K562 (cell line): Measurements from ENCODE around the gene UBTD1. TPM values are rescaled to one million over a fixed set of nuclear protein-coding genes. Genes with fewer than 3 reads are reported as not detected.

ENCODE experiments used
- ATAC-seq: fragments of 200-7000 bp; cut with Tn5 transposase; 3 replicates; pipeline ENCODE4 v1.9.1; 2020; ENCODE audit warnings: moderate library complexity
- BruUV-seq: library from RNA; stranded (reverse); fragments of 400-500 nt; replicated peaks from 2 replicates; lab custom pipeline; 2021; lab: Mats Ljungman, UMichigan
- CTCF ChIA-PET: fragments of 300-600 bp; formaldehyde crosslinking; extraction: SDS; loops from one replicate; lab custom pipeline; 2021; ENCODE audit warnings: low intra/inter-chr PET ratio; lab: Yijun Ruan, JAX
- POLR2A ChIA-PET: fragments of 300-600, 350-650 bp; sonication (Branson Sonifier 250); formaldehyde crosslinking; extraction: SDS; loops from one replicate; lab custom pipeline; 2021; ENCODE audit warnings: antibody characterized with exemption, inconsistent platforms; lab: Yijun Ruan, JAX
- DNase-seq, 4 experiments: peaks; one replicate each; pipeline versions ENCODE4 v3.0.0 to v3.0.0-alpha.2; 2011 to 2018; ENCODE audit warnings: low spot score in 3 of 4, mixed read lengths in 3 of 4; ENCODE audit errors: extremely low read depth in 1 of 4
- FAIRE-seq: peaks from 2 replicates; lab custom pipeline; 2011; peaks lifted over from hg19 to GRCh38; lab: Jason Lieb, UNC
- H2AFZ ChIP-seq: 2 replicates; pipeline ENCODE4 v1.6.0; 2011; ENCODE audit warnings: low read depth, low read length, control low read depth, inconsistent platforms
- H3K27ac ChIP-seq: fragments of 200-600 bp; 3 replicates; pipeline ENCODE4 v1.8.0; 2011; ENCODE audit warnings: low read depth, mild to moderate bottlenecking, control low read depth, inconsistent platforms, low read length, moderate library complexity, mixed read lengths; ENCODE audit errors: extremely low read depth
- H3K27me3 ChIP-seq, 2 experiments: fragments of 300-600 bp in 1 of 2; 2 replicates in 1 of 2; 3 replicates in 1 of 2; pipeline versions ENCODE4 v1.6.0 to v1.8.0; 2011; ENCODE audit warnings: inconsistent platforms in 2 of 2, low read length in 2 of 2, mild to moderate bottlenecking in 1 of 2, mixed read lengths in 1 of 2, moderate library complexity in 1 of 2; ENCODE audit not compliant: control insufficient read depth in 2 of 2, insufficient read depth in 2 of 2
- H3K36me3 ChIP-seq: fragments of 300-600 bp; 3 replicates; pipeline ENCODE4 v1.8.0; 2011; ENCODE audit warnings: mild to moderate bottlenecking, low read length, inconsistent platforms; ENCODE audit not compliant: control insufficient read depth, insufficient read depth
- H3K4me1 ChIP-seq, 2 experiments: fragments of 200-600 bp in 1 of 2; replicated peaks in 1 of 2; 2 replicates in 1 of 2; 3 replicates in 1 of 2; pipeline versions ENCODE4 v1.5.1 to v1.8.0; 2011; ENCODE audit warnings: inconsistent platforms in 2 of 2, low read length in 2 of 2, mild to moderate bottlenecking in 1 of 2, mixed read lengths in 1 of 2, moderate library complexity in 1 of 2; ENCODE audit not compliant: control insufficient read depth in 2 of 2, insufficient read depth in 2 of 2
- H3K4me2 ChIP-seq: 2 replicates; pipeline ENCODE4 v1.6.1; 2011; ENCODE audit warnings: low read length, control low read depth, inconsistent platforms, mixed read lengths; ENCODE audit not compliant: insufficient read depth
- H3K4me3 ChIP-seq: fragments of 200-600 bp; sonication (generic), shearing (Covaris generic); 2 replicates; pipeline ENCODE4 v1.5.1; 2016; ENCODE audit warnings: control low read depth, inconsistent platforms
- H3K79me2 ChIP-seq: fragments of 200-600 bp; 3 replicates; pipeline ENCODE4 v1.8.0; 2011; ENCODE audit warnings: low read length, inconsistent platforms; ENCODE audit not compliant: control insufficient read depth, insufficient read depth
- H3K9ac ChIP-seq, 2 experiments: 2 replicates each; pipeline versions ENCODE4 v1.6.0 to v1.6.1; 2011; ENCODE audit warnings: low read depth in 2 of 2, low read length in 2 of 2, control low read depth in 1 of 2, inconsistent platforms in 1 of 2, mild to moderate bottlenecking in 1 of 2, mixed read lengths in 1 of 2; ENCODE audit not compliant: insufficient read depth in 1 of 2
- H3K9me1 ChIP-seq: one replicate; pipeline ENCODE4 v1.6.0; 2011; ENCODE audit warnings: inconsistent platforms, mild to moderate bottlenecking, low read length, moderate library complexity; ENCODE audit not compliant: control insufficient read depth, insufficient read depth
- H3K9me3 ChIP-seq: replicated peaks from 2 replicates; pipeline ENCODE4 v1.5.1; 2011; ENCODE audit warnings: low read depth, low read length, inconsistent platforms; ENCODE audit not compliant: control insufficient read depth, insufficient read depth
- H4K20me1 ChIP-seq: replicated peaks from 2 replicates; pipeline ENCODE4 v1.6.1; 2011; ENCODE audit warnings: low read length, inconsistent platforms, mixed read lengths; ENCODE audit not compliant: control insufficient read depth, insufficient read depth
- BCOR ChIP-seq: fragments of 450-650 bp; IDR thresholded peaks from 2 replicates; pipeline ENCODE4 v1.6.1; 2016
- HOXB6 ChIP-seq: fragments of 250-450 bp; sonication (Bioruptor Pico); IDR thresholded peaks from 2 replicates; pipeline ENCODE4 v1.5.1; 2022; ENCODE audit warnings: mild to moderate bottlenecking, borderline replicate concordance
- KLF16 ChIP-seq: IDR thresholded peaks from 2 replicates; pipeline ENCODE4 v1.6.1; 2016; ENCODE audit warnings: antibody characterized with exemption
- MAFK ChIP-seq: IDR thresholded peaks from 2 replicates; pipeline ENCODE4 v1.6.1; 2011; ENCODE audit warnings: low read length, improper control_type of control experiment
- PRMT5 ChIP-seq: sonication (generic); formaldehyde crosslinking; IDR thresholded peaks from 2 replicates; pipeline ENCODE4 v1.5.0; 2020; ENCODE audit warnings: missing genetic modification reagents
- PTBP1 ChIP-seq: fragments of 200-400 bp; formaldehyde crosslinking; IDR thresholded peaks from 2 replicates; pipeline ENCODE4 v1.6.1; 2017; ENCODE audit warnings: low read depth, low read length
- SIRT6 ChIP-seq: IDR thresholded peaks from one replicate; pipeline ENCODE4 v1.6.1; 2012; ENCODE audit warnings: low read depth, mild to moderate bottlenecking, control low read depth, inconsistent platforms, low read length, moderate library complexity
- TGIF2 ChIP-seq: sonication (generic); formaldehyde crosslinking; IDR thresholded peaks from 2 replicates; pipeline ENCODE4 v1.8.1; 2022; ENCODE audit warnings: mild to moderate bottlenecking, missing genetic modification reagents, moderate library complexity
- ZNF121 ChIP-seq: sonication (generic); formaldehyde crosslinking; conservative IDR thresholded peaks from 2 replicates; pipeline ENCODE4 v1.8.0; 2022; ENCODE audit warnings: missing genetic modification reagents
- ZNF184 ChIP-seq: sonication (generic); formaldehyde crosslinking; IDR thresholded peaks from 2 replicates; pipeline ENCODE4 v1.5.0; 2020; ENCODE audit warnings: missing genetic modification reagents
- ZNF41 ChIP-seq: fragments of 250-450 bp; sonication (Bioruptor Pico); conservative IDR thresholded peaks from 2 replicates; pipeline ENCODE4 v1.4.0; 2020; ENCODE audit warnings: mild to moderate bottlenecking
- ZNF445 ChIP-seq: fragments of 250-450 bp; sonication (Bioruptor Pico); IDR thresholded peaks from 2 replicates; pipeline ENCODE4 v1.4.0; 2020; ENCODE audit warnings: low read depth, mild to moderate bottlenecking, moderate library complexity
- WGBS: fragments of 100-300 bp; shearing (Covaris generic); methylation state at CpG from one replicate; pipeline ENCODE4 v1.1.6; 2016; ENCODE audit warnings: low coverage, mixed read lengths; ENCODE audit not compliant: insufficient coverage; ENCODE audit errors: missing lambda C conversion rate; 5-methylcytosine and 5-hydroxymethylcytosine counted together
- in situ Hi-C: fragments of 300-500 bp; cut with MboI; formaldehyde crosslinking; loops from 4 replicates; pipeline ENCODE4 v1.15.0; 2018; ENCODE audit warnings: inconsistent platforms, mixed read lengths
- intact Hi-C: fragments of 100-400 bp; cut with micrococcal nuclease; formaldehyde crosslinking; loops from 2 replicates; pipeline ENCODE4 v1.14.2; 2022
- polyA plus RNA-seq, 8 experiments: library from polyadenylated mRNA; depleted of rRNA in 4 of 8; stranded (reverse) in 5 of 8; unstranded in 3 of 8; fragments of >200 nt; fragmentation: Nextera tagmentation in 2 of 8; fragmentation: Illumina TruSeq in 1 of 8; extraction: Ambion mirVana in 2 of 8; extraction: Trizol in 1 of 8; gene quantifications; 2 replicates each; pipeline versions ENCODE4 v1.2.1 to v1.2.3, GENCODE V29; 2011 to 2014; ENCODE audit warnings: inconsistent platforms in 1 of 8, missing spikeins in 1 of 8
- total RNA-seq, 7 experiments: library from RNA; depleted of rRNA in 6 of 7; stranded (reverse); fragments of >200 nt in 6 of 7; fragmentation: Illumina TruSeq in 2 of 7; extraction: Trizol in 2 of 7; gene quantifications; 2 replicates each; pipeline versions ENCODE4 v1.2.1 to v1.2.3, GENCODE V29; 2011 to 2021; ENCODE audit warnings: low replicate concordance in 1 of 7
- TF ChIP-seq, protein P1 (sequence below): fragments of 250-450 bp; sonication (Bioruptor Pico); IDR thresholded peaks from 2 replicates; pipeline ENCODE4 v1.8.0; 2021; ENCODE audit warnings: borderline replicate concordance, mild to moderate bottlenecking, moderate library complexity; ENCODE audit not compliant: poor library complexity, severe bottlenecking
- TF ChIP-seq, protein P2 (sequence below): fragments of 450-650 bp; IDR thresholded peaks from 2 replicates; pipeline ENCODE4 v1.6.1; 2016; ENCODE audit warnings: borderline replicate concordance
- TF ChIP-seq, protein P3 (sequence below), 2 experiments: fragments of 150-350 bp in 1 of 2; IDR thresholded peaks; 2 replicates each; pipeline ENCODE4 v1.6.1; 2012 to 2016; ENCODE audit warnings: low read depth in 2 of 2, low read length in 2 of 2, mild to moderate bottlenecking in 1 of 2, moderate library complexity in 1 of 2

The UBTD1 gene
- total and polyA plus RNA-seq, 9 of the 15 experiments (the other 6 are each of a cell fraction or from before 2014, with no cell fraction given), result 0.08 to 1.6 (median 0.81) TPM; not detected in 1

DNA sequence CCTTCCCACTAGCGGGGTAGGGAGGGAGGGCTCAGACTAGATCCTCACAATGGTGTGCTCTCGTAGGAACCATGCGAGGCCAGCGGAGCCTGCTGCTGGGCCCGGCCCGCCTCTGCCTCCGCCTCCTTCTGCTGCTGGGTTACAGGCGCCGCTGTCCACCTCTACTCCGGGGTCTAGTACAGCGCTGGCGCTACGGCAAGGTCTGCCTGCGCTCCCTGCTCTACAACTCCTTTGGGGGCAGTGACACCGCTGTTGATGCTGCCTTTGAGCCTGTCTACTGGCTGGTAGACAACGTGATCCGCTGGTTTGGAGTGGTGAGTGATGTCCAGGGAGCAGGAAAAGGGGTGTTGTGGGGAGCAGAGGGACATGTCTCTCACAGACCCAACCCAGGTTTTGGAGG lies 47.1 kb upstream of the UBTD1 start (continued):
- no peak for TF ChIP-seq TGIF2
- no peak for TF ChIP-seq ZNF445
- no peak for TF ChIP-seq PRMT5 (CRISPR knock-in tag)
- TF ChIP-seq BCOR, result no peak
- TF ChIP-seq ZNF121, result no peak
- TF ChIP-seq ZNF184 (CRISPR knock-in tag), result no peak
- TF ChIP-seq HOXB6, result no peak
- no peak for TF ChIP-seq SIRT6
- TF ChIP-seq PTBP1, result no peak
- TF ChIP-seq, protein P1, sequence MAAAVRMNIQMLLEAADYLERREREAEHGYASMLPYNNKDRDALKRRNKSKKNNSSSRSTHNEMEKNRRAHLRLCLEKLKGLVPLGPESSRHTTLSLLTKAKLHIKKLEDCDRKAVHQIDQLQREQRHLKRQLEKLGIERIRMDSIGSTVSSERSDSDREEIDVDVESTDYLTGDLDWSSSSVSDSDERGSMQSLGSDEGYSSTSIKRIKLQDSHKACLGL (CRISPR knock-in tag), result no peak
- no peak for TF ChIP-seq ZNF41 (CRISPR knock-in tag)
- TF ChIP-seq MAFK, result no peak

DNA sequence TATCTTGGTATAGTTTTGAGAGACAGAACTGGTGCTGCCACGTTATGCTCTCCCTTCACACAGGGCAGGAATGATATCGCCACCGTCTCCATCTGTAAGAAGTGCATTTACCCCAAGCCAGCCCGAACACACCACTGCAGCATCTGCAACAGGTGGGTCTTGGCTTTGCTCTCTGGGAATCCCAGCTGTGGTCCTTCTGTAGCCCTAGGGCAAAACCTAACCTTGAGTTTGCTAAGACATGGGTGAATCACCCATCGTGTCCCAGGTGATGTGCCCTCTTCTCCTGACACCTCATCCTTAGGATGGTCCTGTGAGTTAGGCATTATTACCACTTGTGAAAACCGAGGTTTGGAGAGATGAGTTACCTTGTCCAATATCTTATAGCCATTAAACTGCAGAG lies 46.4 kb upstream of the UBTD1 start:
- FAIRE-seq (no peak), DNase-seq (no peak), ATAC-seq (no peak)
- Histone ChIP-seq H3K79me2 (peaks cover 8% of the 10 kb centered on the region), H3K9me3 (no peaks in the 10 kb centered on the region), H3K36me3 (peaks cover 52% of the 10 kb centered on the region; the same call in 2 of the 3 replicates), H4K20me1 (no peaks in the 10 kb centered on the region), H3K9ac (no peak overlapping the region), H3K4me1 (peaks cover under 1 to 3% of the 10 kb centered on the region in 2 experiments; a peak in 3 of 5 replicates), H3K9me1 (no peaks in the 10 kb centered on the region), H3K4me3 (no peak overlapping the region), H3K27ac (no peak overlapping the region), H3K4me2 (no peak overlapping the region), H2AFZ (no peak overlapping the region), H3K27me3 (no peaks in the 10 kb centered on the region)
- no TSS peak for BruUV-seq
- WGBS, result 66% methylated on average over 5 of the region's 6 CpGs
- TF ChIP-seq, protein P2, sequence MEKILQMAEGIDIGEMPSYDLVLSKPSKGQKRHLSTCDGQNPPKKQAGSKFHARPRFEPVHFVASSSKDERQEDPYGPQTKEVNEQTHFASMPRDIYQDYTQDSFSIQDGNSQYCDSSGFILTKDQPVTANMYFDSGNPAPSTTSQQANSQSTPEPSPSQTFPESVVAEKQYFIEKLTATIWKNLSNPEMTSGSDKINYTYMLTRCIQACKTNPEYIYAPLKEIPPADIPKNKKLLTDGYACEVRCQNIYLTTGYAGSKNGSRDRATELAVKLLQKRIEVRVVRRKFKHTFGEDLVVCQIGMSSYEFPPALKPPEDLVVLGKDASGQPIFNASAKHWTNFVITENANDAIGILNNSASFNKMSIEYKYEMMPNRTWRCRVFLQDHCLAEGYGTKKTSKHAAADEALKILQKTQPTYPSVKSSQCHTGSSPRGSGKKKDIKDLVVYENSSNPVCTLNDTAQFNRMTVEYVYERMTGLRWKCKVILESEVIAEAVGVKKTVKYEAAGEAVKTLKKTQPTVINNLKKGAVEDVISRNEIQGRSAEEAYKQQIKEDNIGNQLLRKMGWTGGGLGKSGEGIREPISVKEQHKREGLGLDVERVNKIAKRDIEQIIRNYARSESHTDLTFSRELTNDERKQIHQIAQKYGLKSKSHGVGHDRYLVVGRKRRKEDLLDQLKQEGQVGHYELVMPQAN, result no peak
- TF ChIP-seq, protein P3, sequence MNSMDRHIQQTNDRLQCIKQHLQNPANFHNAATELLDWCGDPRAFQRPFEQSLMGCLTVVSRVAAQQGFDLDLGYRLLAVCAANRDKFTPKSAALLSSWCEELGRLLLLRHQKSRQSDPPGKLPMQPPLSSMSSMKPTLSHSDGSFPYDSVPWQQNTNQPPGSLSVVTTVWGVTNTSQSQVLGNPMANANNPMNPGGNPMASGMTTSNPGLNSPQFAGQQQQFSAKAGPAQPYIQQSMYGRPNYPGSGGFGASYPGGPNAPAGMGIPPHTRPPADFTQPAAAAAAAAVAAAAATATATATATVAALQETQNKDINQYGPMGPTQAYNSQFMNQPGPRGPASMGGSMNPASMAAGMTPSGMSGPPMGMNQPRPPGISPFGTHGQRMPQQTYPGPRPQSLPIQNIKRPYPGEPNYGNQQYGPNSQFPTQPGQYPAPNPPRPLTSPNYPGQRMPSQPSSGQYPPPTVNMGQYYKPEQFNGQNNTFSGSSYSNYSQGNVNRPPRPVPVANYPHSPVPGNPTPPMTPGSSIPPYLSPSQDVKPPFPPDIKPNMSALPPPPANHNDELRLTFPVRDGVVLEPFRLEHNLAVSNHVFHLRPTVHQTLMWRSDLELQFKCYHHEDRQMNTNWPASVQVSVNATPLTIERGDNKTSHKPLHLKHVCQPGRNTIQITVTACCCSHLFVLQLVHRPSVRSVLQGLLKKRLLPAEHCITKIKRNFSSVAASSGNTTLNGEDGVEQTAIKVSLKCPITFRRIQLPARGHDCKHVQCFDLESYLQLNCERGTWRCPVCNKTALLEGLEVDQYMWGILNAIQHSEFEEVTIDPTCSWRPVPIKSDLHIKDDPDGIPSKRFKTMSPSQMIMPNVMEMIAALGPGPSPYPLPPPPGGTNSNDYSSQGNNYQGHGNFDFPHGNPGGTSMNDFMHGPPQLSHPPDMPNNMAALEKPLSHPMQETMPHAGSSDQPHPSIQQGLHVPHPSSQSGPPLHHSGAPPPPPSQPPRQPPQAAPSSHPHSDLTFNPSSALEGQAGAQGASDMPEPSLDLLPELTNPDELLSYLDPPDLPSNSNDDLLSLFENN (IDR thresholded peaks at IDR 0.05; ENCODE audit: low read depth in 2 of 2, low read length in 2 of 2), result no peak
- no peak for TF ChIP-seq KLF16
- ChIA-PET CTCF (no interaction called here), POLR2A (interaction anchor here (1.7 kb wide), 1 partner anchor 12 kb away, joined by 4 read pairs; no protein-coding TSS in a partner anchor)
- intact Hi-C loops, result no loop called here
- in situ Hi-C loops, result no loop called here
